KG1 (cell line): ENCODE data around the gene CXCL6.

Source experiments
- DNase-seq: peaks from one replicate; lab custom pipeline; 2025; lab: John Stamatoyannopoulos, UW

CXCL6 gene

DNA sequence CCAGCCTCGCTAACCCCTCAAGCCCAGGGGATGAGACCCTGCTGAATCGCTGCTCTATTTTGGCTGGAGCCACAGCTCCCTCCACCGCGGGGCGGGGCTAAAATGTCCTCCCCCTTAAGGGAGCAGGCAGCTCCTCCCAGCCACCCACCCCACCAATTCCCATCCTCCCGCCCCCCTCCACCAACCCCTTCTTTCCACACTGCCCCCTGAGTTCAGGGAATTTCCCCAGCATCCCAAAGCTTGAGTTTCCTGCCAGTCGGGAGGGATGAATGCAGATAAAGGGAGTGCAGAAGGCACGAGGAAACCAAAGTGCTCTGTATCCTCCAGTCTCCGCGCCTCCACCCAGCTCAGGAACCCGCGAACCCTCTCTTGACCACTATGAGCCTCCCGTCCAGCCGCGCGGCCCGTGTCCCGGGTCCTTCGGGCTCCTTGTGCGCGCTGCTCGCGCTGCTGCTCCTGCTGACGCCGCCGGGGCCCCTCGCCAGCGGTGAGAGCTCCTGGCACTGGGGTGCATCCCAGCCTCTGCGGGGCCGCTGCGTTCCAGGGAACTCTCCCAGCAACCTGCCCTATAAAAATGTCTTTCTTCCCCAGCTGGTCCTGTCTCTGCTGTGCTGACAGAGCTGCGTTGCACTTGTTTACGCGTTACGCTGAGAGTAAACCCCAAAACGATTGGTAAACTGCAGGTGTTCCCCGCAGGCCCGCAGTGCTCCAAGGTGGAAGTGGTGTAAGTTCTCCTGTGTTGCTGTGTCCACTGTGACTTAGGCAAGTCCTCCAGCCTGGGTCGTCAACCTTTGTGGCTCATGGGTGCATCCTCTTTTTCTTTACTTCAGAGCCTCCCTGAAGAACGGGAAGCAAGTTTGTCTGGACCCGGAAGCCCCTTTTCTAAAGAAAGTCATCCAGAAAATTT lies at the start of gene CXCL6:
CXCL6 (plus strand) TSS at position 306 of the 907 bp plus-strand sequence; CDS start at position 379, 73 bp downstream.
- DNase-seq, result no peak

DNA sequence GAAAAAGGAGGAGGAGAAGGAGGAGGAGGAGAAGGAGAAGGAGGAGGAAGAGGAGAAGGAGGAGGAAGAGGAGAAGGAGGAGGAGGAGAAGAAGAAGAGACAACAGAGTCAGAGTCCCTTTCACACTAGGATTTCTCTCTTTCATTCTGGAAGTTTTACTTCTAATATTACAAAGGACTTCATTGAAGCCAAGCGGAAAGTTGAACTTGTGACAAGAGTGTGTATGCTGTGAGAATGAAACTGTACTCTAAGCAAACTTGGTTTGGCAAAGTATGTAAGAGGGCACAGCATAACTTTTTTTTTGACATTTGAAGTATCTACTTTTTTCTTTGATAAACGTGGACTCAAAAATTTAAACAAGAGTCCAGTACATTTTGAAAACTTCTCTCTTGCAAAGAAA lies 48.1 kb upstream of the CXCL6 start:
- DNase-seq, result no peak

DNA sequence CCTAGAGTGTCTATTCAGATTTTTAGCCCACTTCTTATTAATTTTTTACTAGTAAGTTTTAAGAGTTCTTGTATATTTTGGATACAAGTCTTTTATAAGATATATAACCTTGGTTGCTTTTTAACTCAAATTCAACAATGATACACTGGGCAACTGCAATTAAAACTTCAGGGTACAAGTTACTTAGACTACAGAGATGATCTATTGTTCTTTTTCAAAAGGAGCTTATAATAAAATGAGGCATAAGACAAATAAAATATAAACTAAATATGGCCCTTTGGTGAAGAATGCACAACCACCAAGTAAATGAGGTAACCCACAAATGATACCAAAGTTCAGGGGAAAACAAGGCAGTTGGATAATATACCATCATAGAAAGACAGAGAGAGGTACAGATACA lies 37.6 kb upstream of the CXCL6 start:
- no peak for DNase-seq

DNA sequence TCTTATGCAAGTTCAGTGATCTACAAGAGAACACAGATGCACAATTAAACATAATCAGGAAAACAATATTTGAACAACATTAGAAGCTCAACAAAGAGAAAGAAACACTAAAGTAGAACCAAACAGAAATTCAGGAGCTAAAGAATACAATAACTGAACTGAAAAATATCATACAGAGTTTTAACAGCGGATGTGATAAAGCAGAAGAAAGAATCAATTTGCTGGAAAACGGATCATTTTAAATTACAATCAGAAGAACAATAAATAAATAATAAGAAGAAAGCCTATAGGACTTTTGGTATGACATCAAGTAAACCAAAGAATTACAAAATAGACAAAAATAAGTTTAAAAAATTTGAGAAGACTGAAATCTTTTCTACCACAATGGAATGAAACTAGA lies 36.3 kb upstream of the CXCL6 start:
- DNase-seq, result no peak

DNA sequence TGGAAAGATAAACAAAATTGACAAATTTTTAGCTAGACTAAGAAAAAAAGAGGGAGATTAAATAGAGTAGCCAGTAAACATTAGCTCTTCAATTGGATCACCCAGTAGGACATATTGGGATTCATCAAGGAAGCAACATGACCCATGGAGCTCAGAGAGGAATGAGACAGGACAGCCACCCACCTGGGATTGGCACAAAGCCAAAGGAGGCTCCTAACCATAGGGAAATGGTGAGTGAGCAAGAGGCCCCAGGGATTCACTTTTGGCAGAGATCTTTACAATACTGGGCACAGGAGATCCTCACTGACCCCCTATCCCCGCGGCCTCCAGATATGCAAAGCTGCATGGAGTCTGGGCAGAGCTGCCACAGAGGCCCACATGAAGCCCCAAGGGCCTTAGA lies 34.8 kb upstream of the CXCL6 start:
- DNase-seq, result no peak

DNA sequence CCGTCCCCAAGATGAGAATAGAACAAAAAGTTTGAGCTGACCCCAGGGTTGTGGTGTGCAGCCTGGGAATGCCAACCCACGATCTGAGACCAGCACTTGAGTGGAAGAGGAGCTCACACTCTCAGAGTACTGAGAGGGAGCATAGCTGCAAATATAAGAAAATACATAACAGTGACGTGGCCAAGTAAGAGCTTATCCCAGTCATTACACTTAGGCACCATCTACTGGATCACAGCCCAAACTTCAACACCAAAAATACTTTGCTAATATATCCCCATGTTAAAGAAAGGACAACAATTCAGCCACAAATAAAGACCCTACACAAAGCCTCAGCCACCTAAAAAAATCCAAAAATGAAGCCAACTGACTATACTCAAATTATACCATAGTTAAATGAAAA lies 33.3 kb upstream of the CXCL6 start:
- no peak for DNase-seq

DNA sequence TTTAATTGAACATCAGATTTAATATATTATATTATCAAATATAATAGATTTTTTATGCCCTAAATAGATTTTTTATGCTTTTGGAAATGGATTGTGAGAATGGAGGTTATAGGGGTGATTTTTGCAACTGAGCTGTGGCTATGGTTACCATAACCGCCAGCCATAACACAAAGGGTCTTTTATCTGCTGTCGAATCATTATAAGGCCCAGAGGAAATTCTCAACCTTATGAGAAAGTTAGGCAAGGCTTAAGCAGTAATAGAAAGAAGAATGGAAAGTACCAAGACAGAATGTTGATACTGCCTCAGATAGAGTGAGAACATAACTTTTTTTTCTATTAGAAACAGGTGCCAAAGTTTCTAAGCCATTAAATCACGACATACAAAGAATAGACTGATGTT lies 26.3 kb upstream of the CXCL6 start:
- DNase-seq, result no peak

DNA sequence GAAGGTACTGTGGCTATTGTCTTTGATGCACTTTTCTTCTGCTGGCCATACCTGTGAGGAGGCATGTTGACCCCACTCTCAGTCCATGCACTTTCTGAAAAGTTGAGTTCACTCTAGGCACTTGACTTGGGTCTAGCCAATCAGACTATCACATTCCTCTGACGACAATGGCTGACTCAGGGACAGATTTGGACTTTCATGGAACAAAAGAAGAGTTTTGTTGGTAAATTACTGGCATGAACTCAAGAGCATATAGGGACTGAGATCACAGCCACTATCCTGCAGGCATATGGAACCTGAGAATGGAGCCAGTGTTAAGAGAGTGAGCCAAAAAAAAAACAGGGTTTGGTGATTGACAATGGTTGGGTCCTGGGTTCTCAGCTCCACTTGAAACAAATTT lies 24.6 kb upstream of the CXCL6 start:
- DNase-seq, result no peak

DNA sequence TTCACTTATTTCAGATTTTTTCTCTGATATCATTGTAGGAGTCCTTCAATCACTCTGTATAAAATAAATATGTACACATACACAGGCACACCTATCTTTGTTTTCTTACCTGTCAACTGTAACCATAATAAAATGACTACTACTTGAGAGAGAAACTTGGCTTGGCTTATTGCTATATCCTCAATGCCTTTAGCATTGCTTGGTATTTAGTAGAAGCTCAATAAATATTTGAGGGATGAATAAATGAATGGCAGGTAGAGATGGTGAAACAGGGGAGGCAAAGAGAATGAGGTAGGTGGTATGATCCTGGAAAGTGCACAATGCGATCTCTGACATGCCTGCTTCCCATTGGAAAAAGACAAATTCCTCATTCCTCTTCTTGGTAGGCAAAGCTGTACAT lies 21.8 kb upstream of the CXCL6 start:
- no peak for DNase-seq

DNA sequence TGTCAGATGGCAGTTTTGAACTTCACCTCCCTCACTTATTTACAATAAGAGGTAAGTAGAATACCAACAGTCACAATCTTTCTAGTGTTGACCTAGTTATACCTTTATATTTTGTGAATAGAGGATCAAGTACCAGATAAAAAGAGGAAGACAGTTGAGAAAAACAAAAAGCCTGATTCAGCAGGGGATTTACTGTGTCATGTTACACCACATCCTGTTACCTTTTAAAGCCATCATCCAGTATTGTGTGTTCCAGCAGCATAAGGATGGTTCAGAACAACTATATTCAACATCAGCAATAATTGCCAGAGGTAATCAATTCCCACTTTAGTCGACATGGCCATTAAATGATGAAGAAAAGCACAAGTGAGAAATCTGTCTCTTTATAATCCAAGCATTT lies 21.3 kb upstream of the CXCL6 start:
- no peak for DNase-seq

DNA sequence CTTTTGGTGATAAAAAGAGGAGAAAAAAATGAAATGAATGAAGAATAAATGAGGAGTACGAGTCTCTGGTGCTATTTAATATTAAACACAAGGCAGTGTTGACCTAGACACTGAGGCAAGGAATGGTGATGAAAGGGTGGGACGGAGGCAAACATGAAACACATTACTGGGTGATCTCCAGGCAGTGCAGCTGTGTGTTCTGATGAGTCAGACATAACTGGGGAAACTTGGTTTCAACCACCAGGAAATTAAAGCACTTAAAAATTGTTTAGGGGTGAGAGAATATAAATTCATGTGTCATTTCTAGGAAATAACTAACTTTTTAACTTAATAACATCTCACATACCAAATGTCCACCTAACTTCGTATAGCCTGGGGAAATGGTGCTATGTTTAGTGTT lies 19.7 kb upstream of the CXCL6 start:
- no peak for DNase-seq

DNA sequence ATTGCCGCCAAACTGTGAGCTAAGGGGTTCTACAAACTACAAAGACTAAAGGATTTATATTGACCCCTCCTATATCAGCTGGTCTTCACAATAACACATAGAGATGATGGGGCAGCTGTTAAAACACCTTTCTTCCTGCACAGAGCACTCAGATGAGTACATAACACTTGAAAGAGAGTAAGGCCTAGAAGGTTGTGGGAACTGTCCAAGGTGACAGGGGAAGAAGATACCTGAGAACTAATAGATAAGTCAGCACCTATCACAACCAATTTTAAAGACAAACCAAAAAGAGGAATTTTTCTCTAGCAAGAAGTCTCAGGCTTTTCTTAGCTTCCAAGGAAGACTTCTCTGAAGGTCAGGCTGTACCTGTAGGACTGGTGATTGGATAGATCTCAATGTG lies 19.1 kb upstream of the CXCL6 start:
- no peak for DNase-seq

DNA sequence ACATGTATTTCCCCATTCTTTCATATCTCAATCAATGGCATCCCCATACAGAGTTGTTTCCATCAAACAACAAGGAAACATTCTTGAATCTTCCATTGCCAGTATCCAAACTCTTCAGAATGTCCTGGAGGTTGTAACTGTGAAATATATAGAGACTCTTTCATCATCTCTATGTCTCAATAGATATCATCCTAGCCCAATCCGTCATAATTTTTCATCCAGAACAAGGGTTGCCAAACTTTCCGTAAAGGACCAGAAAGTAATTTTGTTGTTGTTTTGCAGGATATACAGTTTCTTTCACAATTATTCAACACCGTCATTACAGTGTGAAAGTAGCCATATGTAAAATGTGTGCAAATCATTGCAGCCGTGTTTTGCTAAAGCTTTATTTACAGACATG lies 15.2 kb upstream of the CXCL6 start:
- DNase-seq, result no peak

DNA sequence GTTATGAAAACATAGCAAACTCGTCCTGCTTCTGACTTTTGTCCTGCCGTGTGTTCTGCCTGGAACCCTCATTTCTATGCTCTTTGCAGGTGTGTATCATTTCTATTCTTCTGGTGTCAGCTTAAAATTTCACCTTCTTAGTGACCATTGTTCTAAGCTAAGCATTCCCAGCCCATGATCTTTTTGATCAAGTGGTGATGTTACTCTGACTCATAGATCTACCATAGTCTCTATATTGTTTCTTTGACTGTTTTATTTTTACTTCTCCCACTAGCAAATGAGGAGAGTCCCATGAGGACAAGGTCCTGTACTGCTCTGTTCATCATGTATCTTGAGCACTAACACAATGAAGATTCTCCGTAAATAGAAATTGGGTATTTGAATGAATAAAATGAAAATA lies 14.1 kb upstream of the CXCL6 start:
- DNase-seq, result no peak

DNA sequence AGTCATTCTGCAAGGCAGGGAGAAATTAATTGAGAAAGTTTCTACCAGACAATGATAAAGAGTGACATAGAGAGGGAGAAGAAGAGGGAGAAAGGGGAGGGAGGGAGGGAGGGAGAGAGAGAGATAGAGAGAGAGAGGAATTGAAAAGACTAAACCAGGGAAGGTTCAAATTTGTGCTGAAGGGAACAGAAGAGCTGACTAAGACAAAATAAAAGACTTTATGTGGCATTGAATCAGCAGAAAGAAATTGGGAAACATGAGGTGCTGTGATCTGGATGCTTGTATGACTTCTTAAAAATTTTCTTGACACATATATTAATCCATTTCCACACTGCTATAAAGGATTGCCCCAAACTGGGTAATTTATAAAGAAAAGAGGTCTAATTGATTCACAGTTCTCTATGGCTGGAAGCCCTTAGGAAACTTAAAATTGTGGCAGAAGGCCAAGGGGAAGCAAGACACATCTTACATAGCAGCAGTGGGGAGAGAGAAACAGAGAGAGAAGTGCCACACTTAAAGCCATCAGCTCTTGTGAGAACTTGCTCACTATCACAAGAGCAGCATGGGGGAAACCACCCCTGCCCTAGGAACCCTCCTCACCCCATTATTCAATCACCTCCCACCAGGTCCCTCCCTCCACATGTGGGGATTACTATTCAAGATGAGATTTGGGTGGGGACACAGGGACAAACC lies 13.5 kb upstream of the CXCL6 start:
- no peak for DNase-seq

DNA sequence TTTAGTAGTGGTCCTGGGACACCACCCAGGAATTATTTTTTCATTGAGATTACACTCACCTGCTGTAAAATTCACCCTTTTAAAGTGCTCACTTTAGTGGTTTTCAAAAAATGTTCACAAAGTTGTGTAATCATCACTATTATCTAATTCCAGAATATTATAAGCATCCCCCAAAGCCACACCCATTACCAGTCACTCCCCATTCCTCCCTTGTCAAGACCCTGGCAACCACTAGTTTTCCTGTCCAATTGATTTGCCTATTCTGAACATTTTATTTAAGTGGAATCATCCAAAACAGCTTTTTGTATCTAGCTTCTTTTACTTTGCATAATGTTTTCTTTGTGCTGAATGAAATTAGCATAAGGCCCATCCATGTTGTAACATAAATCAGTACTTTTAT lies 12.7 kb upstream of the CXCL6 start:
- no peak for DNase-seq

DNA sequence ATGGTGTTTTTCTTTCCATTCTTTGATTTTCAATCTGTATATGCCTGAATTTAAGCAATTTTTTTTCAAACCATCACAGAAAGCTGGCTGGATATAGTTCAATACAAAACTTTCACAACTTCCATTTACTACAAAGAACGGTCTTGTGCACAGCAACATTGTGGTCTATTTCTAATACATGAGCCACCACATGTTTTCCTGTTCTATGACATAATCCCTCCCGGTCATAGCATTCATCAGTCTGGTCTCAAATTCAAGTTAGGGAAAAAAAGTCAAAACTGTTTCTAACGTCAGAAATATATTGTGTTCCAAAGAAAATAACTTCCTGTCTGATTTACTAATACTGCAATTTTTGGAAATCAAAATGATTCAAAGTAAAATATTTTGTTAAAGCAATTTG lies 7.5 kb upstream of the CXCL6 start:
- no peak for DNase-seq

DNA sequence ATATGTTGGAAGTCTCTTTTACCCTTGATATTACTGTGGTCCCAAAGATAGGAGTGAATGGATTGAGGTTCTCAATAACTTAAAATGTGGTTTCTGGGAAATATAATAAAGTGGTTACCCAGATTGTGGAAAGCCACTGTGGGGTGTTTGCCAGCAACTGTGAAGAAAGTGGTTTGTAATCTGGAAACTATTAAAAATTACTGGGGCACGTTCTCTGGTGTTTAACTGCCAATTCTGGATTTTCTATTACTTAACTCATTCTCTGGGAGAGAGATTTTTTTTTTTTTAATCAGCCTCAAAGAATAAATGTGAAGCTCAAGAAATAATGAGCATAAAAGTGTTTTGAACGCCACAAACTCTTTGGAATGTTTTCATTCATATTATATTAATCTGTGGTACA lies 4.9 kb upstream of the CXCL6 start:
- no peak for DNase-seq

DNA sequence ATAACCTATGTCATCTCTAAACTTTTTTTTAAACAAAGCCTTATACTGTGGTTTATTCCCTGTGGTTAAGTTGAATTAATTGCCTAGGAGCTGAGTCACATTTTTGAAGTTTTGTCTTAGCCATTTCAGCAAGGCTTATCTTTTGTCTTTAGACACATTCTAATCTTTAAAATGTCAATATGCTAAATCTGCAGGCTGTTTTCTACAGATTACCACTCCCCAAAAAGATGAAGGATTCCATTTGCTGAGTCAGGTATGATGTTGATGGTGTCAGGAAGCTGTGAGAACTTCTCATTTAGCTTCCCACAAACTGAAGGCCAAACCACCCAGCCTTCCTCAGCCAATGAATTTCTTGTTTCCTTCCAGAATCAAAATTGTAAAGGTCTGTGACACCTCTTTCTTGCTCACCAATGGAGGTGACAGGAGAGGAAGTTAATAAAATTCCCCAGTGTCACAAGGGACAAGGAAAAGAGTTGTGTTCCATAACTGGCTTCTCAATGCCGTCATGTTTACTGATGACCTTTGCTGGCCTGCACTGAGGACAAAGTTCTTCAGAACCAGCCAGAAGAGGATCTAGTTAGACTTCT lies 3.7 kb upstream of the CXCL6 start:
- no peak for DNase-seq

DNA sequence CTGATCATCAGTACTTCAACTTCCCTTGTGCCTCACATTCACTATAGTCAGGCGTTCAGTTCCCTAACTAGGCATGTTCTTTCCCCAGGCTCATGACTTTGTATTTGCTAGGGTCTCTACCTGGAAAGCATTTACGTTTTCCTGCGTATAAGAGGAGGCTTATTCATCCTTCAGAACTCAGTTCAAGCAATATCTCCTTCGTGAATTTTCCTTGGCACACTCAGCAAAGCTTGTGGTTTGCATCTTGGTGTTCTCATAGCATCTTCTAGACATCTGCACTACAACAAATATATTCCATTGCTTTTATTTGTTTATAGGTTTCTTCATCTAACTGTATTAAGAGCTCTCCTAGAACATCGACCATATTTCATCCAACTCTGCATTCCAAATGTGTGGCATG lies 2.6 kb downstream of the CXCL6 start:
- no peak for DNase-seq

DNA sequence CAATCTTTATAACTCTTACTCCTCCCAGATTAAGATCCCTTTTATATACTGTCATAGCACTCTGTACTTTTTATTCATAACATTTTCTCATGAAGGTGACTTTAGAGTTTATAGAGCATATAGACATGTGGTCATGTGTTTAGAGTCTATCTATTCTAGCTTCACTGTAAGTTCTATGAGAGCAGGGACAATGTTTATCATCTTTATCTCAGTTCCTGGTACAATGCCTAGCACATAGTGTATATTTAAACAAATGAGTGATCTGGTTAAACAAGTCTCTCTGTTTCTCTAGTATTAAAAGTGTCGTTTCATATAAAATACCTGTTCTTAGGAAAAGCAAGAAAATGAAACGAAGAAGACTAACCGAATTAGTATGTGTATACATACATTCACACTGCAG lies 3.2 kb downstream of the CXCL6 start:
- no peak for DNase-seq

DNA sequence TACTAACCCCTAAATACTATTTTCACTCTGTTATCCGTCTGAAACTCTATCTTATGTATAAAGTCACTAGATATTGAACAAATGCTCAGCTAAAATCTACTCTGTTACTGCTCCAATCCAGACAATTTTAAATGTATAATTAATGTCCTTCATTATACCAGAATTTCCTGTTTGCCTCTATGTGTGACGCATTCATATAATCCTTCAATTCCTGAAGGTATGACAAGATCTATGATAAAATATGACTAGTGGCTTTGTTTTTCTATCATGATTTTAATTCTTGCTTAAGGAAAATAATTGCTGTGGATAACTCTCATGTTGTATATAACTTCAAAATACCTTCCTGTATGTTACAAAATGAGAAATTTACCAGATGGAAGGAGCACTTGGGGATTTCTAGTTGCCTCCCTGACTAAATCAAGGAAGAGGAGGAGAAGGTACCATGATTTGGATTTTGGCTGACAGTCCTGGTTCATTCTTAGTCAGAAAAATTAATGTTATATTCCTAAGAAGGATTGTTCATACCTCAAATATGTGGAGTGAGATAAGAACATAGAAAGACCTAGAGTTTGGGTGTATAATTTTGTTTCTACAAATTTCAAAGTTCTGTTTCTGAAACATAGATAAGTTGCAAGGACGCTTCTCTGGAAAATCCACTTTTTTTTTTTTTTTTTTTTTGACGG lies 4.9 kb downstream of the CXCL6 start:
- no peak for DNase-seq

DNA sequence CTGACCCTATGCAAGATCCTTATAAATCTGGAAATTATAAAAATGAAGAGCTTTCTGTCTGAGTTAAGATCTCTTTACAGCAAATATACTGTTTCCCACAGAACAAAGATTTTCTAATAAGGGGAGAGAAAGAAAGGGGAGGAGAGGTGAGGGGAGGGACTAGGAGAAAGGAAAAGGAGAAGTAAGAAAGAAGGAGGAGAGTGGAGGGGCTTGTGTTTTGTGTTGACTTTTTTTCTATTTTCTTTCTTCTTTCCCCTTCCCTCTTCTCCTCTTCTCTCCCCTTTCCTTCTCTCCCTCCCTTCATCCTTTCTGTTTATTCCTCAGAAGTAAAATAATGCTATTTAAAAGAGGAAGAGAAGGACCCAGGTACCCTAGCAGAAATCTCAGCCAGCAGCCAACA lies 6.2 kb downstream of the CXCL6 start:
- no peak for DNase-seq
